Muscle layer of duodenum (tissue), 2 donors: ENCODE measurements around the gene KCMF1.
A peak's percentile ranks its signal among the peaks of the same experiment; 100 is the strongest.

Experiments used
- H3K27ac ChIP-seq: one replicate; pipeline ENCODE4 v1.7.0; 2013; ENCODE audit warnings: mild to moderate bottlenecking, low read length
- H3K27me3 ChIP-seq: one replicate; pipeline ENCODE4 v1.7.0; 2013; ENCODE audit warnings: low read depth, mild to moderate bottlenecking, control low read depth, low read length
- H3K36me3 ChIP-seq, 2 donors: one replicate each; pipeline ENCODE4 v1.7.0; 2013; ENCODE audit warnings: low read length in 2 of 2, control low read depth in 1 of 2, mild to moderate bottlenecking in 1 of 2; ENCODE audit not compliant: insufficient read depth in 2 of 2, control insufficient read depth in 1 of 2
- H3K4me1 ChIP-seq, 2 donors: one replicate each; pipeline ENCODE4 v1.7.0; 2013; ENCODE audit warnings: low read length in 2 of 2, mild to moderate bottlenecking in 2 of 2, control low read depth in 1 of 2, moderate library complexity in 1 of 2; ENCODE audit not compliant: insufficient read depth in 2 of 2, control insufficient read depth in 1 of 2
- H3K4me3 ChIP-seq, 2 donors: one replicate each; pipeline ENCODE4 v1.7.0; 2013; ENCODE audit warnings: low read length in 2 of 2, low read depth in 1 of 2, mild to moderate bottlenecking in 1 of 2
- H3K9me3 ChIP-seq, 2 donors: one replicate each; pipeline ENCODE4 v1.7.0; 2013; ENCODE audit warnings: low read length in 2 of 2, control low read depth in 1 of 2, mild to moderate bottlenecking in 1 of 2; ENCODE audit not compliant: control insufficient read depth in 1 of 2
- donor health status: healthy.

KCMF1 gene

GRCh38 chr2:85012431-85012830 is 41.5 kb downstream of the KCMF1 start:
- no peaks in the 10 kb centered on the region for H3K9me3 ChIP-seq
- peaks cover 10 to 48% of the 10 kb centered on the region in 2 donors for H3K4me1 ChIP-seq
- no peak overlapping the region for H3K27ac ChIP-seq
- no peak overlapping the region for H3K4me3 ChIP-seq
- H3K36me3 ChIP-seq = peaks cover 0 to 4% of the 10 kb centered on the region in 2 donors
- H3K27me3 ChIP-seq = no peaks in the 10 kb centered on the region

DNA sequence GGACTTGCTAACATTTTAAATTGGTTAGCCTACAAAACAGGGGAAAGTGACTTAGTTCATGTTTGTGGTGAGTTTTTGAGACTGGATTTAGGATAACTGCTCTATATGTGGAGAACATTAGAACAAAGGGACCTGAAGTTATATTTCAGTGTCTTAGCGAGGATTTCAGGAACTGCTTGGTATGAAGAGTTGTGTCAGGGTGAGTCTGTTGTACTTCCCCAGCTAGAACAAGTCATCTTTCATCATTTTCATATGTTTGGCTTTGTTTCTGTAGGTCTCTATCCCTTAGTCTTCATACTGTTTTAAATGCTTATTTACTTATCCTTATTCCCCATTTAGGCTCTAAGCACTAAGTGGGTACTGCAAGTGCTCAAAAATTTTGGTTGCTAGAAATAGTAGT is 41.9 kb downstream of the KCMF1 start:
- H3K4me3 ChIP-seq = no peak overlapping the region
- no peak overlapping the region for H3K27ac ChIP-seq
- H3K27me3 ChIP-seq = no peaks in the 10 kb centered on the region
- H3K36me3 ChIP-seq = peaks cover 0 to 4% of the 10 kb centered on the region in 2 donors
- peaks cover 10 to 48% of the 10 kb centered on the region in 2 donors for H3K4me1 ChIP-seq
- H3K9me3 ChIP-seq = no peaks in the 10 kb centered on the region

GRCh38 chr2:85015653-85016360 is 44.8 kb downstream of the KCMF1 start:
- Histone ChIP-seq H3K27ac (peak overlapping the region; percentile 30), H3K27me3 (no peaks in the 10 kb centered on the region), H3K4me1 (peaks cover 10 to 48% of the 10 kb centered on the region in 2 donors), H3K9me3 (no peaks in the 10 kb centered on the region), H3K4me3 (no peak overlapping the region), H3K36me3 (no peaks in the 10 kb centered on the region)

- H3K27me3 ChIP-seq = no peaks in the 10 kb centered on the region
- H3K27ac ChIP-seq = no peak overlapping the region
- H3K4me3 ChIP-seq = no peak overlapping the region
- no peaks in the 10 kb centered on the region for H3K36me3 ChIP-seq
- H3K9me3 ChIP-seq = no peaks in the 10 kb centered on the region
- peaks cover 10 to 47% of the 10 kb centered on the region in 2 donors for H3K4me1 ChIP-seq
Observed at GRCh38 chr2:85016446-85016845, 45.5 kb downstream of the KCMF1 start.

DNA sequence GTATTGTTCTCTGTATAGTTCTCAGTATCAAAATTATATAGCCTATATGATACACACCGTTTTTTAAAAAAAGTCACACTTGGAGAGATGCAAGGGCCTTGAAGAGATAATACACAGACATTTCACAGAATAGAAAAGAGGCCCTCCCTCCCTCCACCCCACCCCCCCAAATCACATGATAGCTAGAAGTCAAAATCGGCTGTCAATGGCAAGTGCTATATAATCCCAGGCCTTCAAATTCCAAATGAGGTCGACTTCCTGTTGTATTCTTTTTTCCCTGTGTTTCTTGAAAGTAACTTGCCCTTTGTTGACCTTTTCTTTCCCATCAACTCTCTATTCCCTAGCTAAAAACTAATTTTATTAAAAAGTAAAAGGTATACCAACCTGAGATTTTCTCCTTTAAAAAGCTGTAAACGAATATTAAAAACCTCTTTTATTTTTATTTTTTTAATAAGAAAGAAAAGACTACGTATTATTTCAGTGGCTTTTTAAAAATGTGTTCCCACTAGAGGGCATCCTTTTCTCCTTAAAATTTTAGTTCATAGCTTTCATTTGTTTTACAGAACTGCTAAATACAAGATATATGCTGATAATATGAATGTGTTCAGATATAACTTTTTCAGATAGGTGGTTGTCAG is 46.6 kb downstream of the KCMF1 start:
- Histone ChIP-seq H3K27me3 (no peaks in the 10 kb centered on the region), H3K4me1 (peaks cover 10 to 41% of the 10 kb centered on the region in 2 donors), H3K36me3 (no peaks in the 10 kb centered on the region), H3K9me3 (no peaks in the 10 kb centered on the region), H3K4me3 (no peak overlapping the region), H3K27ac (no peak overlapping the region)

GRCh38 chr2:85018049-85018447 is 47.1 kb downstream of the KCMF1 start:
- Histone ChIP-seq H3K36me3 (no peaks in the 10 kb centered on the region), H3K4me1 (peaks cover 10 to 36% of the 10 kb centered on the region in 2 donors), H3K4me3 (no peak overlapping the region), H3K27me3 (no peaks in the 10 kb centered on the region), H3K27ac (no peak overlapping the region), H3K9me3 (no peaks in the 10 kb centered on the region)

DNA sequence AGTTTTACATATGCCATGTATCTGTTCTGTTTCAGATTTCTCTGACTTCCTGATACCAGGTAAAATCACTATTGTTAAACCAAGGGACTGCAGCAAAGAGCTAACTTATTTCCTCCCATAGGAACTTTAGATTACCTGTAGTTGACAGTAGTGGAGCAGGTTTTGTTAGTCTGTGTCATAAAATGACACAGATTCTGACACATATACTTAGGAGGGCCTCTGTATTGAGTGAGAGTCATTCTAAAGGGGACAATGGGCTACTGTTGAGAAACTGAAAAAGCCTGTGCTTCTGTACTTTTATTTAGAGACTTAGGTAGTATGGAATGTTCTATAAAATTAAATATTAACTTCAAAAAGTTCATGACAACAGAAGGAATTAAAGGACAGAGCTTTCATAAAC is 48.2 kb downstream of the KCMF1 start:
- no peak overlapping the region for H3K4me3 ChIP-seq
- no peaks in the 10 kb centered on the region for H3K36me3 ChIP-seq
- H3K4me1 ChIP-seq = peaks cover 10 to 26% of the 10 kb centered on the region in 2 donors
- no peaks in the 10 kb centered on the region for H3K27me3 ChIP-seq
- H3K27ac ChIP-seq = no peak overlapping the region
- H3K9me3 ChIP-seq = no peaks in the 10 kb centered on the region

- no peaks in the 10 kb centered on the region for H3K27me3 ChIP-seq
- H3K36me3 ChIP-seq = no peaks in the 10 kb centered on the region
- H3K4me1 ChIP-seq = peaks cover 0 to 4% of the 10 kb centered on the region in 2 donors
- no peaks in the 10 kb centered on the region for H3K9me3 ChIP-seq
- no peak overlapping the region for H3K4me3 ChIP-seq
- no peak overlapping the region for H3K27ac ChIP-seq
Observed at GRCh38 chr2:85022232-85022631, 51.3 kb downstream of the KCMF1 start.

DNA sequence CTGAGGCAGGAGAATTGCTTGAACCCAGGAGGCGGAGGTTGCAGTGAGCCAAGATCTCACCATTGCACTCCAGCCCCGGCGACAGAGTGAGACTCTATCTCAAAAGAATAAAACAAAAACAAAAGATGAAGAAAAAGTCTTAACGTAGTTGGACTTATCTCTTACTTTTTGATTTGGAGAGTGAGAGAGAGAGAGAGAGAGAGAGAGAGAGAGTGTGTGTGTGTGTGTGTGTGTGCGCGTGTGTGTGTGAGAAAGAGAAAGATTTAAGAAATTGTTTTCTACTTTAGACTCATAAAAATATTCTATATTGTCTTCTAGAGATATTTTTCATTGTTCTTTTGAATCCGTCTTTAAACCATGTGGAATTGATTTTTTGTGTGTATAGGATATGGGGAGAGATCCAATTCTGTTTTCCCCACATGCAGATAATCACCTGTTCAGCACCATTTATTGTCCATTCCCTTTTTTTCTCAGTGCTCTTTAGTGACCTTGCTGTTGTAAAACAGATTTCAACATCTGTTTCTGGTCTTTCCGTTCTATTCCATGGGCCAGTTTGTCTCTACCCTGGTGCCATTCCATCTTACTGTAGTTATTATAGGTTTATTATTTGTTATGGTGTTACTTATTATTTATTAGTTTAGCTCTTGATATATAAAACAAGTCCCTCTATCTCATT is 53.5 kb downstream of the KCMF1 start:
- Histone ChIP-seq H3K27me3 (no peaks in the 10 kb centered on the region), H3K9me3 (no peaks in the 10 kb centered on the region), H3K36me3 (peaks cover 0 to 6% of the 10 kb centered on the region in 2 donors), H3K4me1 (peaks cover 0 to 4% of the 10 kb centered on the region in 2 donors), H3K27ac (no peak overlapping the region), H3K4me3 (no peak overlapping the region)

DNA sequence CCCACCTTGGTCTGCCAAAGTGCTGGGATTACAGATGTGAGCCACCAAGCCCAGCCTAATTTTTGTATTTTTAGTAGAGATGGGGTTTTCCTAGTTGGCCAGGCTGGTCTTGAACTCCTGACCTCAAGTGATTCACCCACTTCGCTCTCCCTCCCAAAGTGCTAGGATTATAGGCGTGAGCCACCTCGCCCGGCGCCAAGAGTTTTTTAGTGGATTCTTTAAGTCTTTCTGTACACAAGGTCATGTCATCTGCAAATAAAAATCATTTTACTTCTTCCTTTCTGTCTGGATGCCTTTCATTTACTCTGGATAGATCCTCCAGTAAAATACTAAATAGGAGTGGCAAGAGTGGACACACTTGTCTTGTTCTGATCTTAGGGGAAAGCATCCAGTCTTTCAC is 61.7 kb downstream of the KCMF1 start:
- no peaks in the 10 kb centered on the region for H3K4me1 ChIP-seq
- H3K4me3 ChIP-seq = no peak overlapping the region
- H3K9me3 ChIP-seq = no peaks in the 10 kb centered on the region
- no peaks in the 10 kb centered on the region for H3K27me3 ChIP-seq
- peaks cover 14 to 27% of the 10 kb centered on the region in 2 donors for H3K36me3 ChIP-seq
- H3K27ac ChIP-seq = no peak overlapping the region

- no peak overlapping the region for H3K27ac ChIP-seq
- no peak overlapping the region for H3K4me3 ChIP-seq
- peaks cover 14 to 29% of the 10 kb centered on the region in 2 donors for H3K36me3 ChIP-seq
- H3K27me3 ChIP-seq = no peaks in the 10 kb centered on the region
- no peaks in the 10 kb centered on the region for H3K4me1 ChIP-seq
- no peaks in the 10 kb centered on the region for H3K9me3 ChIP-seq
Observed at GRCh38 chr2:85033388-85033787, 62.4 kb downstream of the KCMF1 start.
